GM13976 (cell line): ENCODE measurements around the gene SFXN1.
A peak's percentile ranks its signal among the peaks of the same experiment; 100 is the strongest.
"Not testable (repeated sequence)": the region's sequence is repeated elsewhere in the genome, so short reads cannot be mapped to it uniquely, and the experiment has no call there.

ENCODE experiments used
- DNase-seq: peaks from one replicate; pipeline ENCODE4 v3.0.0; 2012; ENCODE audit warnings: low spot score
- in situ Hi-C: fragments of 300-500 bp; cut with MboI; formaldehyde crosslinking; loops from one replicate; pipeline ENCODE4 v1.12.0; 2022; ENCODE audit warnings: low sequenced_read_pairs, mixed read lengths, inconsistent platforms; ENCODE audit not compliant: unreplicated experiment
- TF ChIP-seq, protein P1 (sequence below): IDR thresholded peaks from 2 replicates; pipeline ENCODE4 v1.5.1; 2012; ENCODE audit warnings: borderline replicate concordance, mild to moderate bottlenecking; ENCODE audit not compliant: insufficient read depth; ENCODE audit errors: extremely low read depth, missing control alignments, control extremely low read depth

SFXN1 gene

DNA sequence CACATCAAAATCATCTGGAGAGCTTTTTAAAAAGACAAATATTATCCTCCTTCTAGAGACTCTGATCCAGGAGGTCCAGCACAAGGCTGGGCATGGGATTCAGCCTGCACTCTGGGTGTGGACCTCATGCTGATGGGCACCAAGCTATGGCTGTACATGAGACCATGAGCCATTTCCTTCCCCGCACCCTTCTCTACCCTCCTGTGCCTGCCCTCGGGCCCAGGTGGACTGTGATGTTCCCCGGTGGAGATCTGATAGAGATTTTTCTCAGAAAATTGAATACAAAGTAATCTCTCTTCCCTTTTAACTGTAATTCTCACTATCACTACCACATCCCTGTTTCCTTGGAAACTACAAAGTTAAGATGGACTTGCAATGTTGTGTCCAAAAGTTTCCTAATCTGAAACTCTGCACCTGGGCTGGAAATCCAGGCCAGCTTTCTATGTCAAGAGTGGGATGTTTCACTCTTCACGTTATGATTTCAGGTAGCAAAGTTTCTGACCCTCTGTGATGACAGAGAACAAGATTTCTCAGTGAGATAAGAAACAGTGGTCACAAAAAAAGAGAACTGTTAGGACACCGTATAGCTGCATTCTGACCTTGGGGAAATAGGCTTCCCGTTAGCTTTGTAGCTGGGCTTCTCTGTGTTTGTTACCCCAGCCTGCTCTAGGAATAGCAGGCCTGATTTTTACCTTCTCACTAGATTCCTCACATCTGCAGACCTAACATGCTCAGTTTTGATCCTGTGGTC lies 11.5 kb downstream of the SFXN1 start:
- in situ Hi-C loops, result no loop called here
- DNase-seq, result peak; percentile 34
- TF ChIP-seq, protein P1, sequence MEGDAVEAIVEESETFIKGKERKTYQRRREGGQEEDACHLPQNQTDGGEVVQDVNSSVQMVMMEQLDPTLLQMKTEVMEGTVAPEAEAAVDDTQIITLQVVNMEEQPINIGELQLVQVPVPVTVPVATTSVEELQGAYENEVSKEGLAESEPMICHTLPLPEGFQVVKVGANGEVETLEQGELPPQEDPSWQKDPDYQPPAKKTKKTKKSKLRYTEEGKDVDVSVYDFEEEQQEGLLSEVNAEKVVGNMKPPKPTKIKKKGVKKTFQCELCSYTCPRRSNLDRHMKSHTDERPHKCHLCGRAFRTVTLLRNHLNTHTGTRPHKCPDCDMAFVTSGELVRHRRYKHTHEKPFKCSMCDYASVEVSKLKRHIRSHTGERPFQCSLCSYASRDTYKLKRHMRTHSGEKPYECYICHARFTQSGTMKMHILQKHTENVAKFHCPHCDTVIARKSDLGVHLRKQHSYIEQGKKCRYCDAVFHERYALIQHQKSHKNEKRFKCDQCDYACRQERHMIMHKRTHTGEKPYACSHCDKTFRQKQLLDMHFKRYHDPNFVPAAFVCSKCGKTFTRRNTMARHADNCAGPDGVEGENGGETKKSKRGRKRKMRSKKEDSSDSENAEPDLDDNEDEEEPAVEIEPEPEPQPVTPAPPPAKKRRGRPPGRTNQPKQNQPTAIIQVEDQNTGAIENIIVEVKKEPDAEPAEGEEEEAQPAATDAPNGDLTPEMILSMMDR, result no peak

DNA sequence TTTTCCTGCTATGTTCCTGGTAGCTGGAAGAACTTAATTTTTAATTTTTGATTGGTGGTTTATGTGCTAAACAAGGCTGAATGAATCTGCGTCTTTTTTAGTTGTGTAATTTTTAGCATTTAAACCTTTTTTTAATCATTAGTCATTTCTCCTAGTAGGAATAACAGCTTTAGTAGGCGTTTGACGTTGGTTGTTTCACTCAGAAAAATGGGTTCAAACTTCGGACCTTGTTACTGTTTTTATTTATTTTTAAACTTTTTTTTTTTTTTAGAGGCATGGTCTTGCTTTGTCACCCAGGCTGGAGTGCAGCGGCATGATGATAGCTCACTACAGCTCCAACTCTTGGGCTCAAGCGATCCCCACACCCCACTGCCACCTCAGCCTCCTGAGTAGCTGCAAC lies 12.9 kb downstream of the SFXN1 start:
- in situ Hi-C loops, result no loop called here
- no peak for DNase-seq
- TF ChIP-seq, protein P1, result no peak

GRCh38 chr5:175493260-175493659 lies 14.9 kb downstream of the SFXN1 start:
- DNase-seq, result no peak
- in situ Hi-C loops, result no loop called here
- TF ChIP-seq, protein P1, result no peak

DNA sequence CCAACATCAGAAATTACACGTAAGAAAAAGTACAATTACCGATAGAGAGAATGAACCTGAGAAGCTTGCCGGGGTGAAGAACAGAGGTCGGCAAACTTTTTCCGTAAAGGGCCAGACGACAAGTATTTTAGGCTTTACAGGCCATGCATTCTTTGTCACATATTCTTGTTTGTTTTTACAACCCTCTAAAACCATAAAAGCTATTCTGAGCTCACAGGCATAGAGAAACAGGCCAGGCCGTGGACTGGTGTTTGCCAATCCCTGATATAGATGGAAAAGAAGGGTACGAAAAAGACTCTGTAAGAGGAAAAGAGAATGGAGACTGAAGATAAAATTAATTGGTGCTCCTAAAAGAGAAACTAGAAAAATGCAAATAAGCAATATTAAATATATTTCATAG lies 15.4 kb downstream of the SFXN1 start:
- in situ Hi-C loops, result no loop called here
- no peak for DNase-seq

DNA sequence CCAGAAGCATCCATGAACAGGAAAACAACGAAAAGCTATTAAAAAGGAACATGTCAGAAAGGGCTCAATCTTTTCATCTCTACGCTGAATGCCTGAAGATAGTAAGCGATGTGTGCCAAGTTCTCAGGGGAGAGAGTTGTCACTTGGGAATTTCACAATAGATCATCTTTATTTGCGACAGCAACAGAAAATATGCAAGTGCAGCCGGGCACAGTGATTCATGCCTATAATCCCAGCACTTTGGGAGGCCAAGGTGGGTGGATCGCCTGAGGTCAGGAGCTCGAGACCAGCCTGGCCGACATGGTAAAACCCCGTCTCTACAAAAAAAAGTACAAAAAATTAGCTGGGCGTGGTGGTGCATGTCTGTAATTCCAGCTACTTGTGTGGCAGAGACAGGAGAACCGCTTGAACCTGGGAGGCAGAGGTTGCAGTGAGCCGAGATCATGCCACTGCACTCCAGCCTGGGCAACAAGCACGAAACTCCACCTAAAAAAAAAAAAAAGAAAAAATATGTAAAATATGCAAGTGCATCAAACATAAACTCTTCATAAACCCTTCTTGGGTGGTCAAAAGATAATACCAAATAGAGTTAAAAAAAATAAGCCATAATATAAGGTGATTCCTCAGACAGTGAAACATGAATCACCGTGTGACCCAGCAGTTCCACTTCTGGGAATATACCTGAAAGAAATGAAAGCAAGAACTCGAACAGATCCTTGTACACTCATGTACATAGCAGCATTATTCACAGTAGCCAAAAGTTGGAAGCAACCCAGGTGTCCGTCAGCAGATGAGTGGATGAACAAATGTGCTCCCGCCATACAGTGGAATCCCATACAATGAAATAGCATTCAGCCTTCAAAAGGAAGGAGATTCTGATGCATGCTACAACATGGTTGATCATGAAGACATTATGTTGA lies 16.2 kb downstream of the SFXN1 start:
- DNase-seq, result no peak
- in situ Hi-C loops, result no loop called here
- TF ChIP-seq, protein P1, result no peak

More for the DNA sequence above, 15.4 kb downstream of the SFXN1 start:
- TF ChIP-seq, protein P1, result no peak

GRCh38 chr5:175501759-175502158 lies 23.4 kb downstream of the SFXN1 start:
- in situ Hi-C loops, result no loop called here
- DNase-seq, result no peak
- TF ChIP-seq, protein P1, result no peak

- in situ Hi-C loops, DNase-seq: not testable (repeated sequence)
Observed at GRCh38 chr5:175507671-175508070, 29.3 kb downstream of the SFXN1 start.
